Measurements from ENCODE around the gene PROM2. TPM values are rescaled to one million over a fixed set of nuclear protein-coding genes. Genes with fewer than 3 reads are reported as not detected.

Gene PROM2
- total and polyA plus RNA-seq, 2 donors (not counting 3 experiments of a cell fraction or from before 2014, with no cell fraction given), result 0.39 to 0.60 TPM

GRCh38 chr2:95281786-95282185 lies 7.5 kb downstream of the PROM2 start:
- no peak overlapping the region for H2AFZ ChIP-seq (ENCODE audit: low read depth, low read length)
- H3K4me2 ChIP-seq (ENCODE audit: insufficient read depth, low read length), result no peak overlapping the region
- H3K9me1 ChIP-seq (replicated peaks; ENCODE audit: control insufficient read depth, extremely low read depth, insufficient read depth, low read length), result no peaks in the 10 kb centered on the region
- no peaks in the 10 kb centered on the region for H3K4me1 ChIP-seq (ENCODE audit: control insufficient read depth, extremely low read depth, insufficient read depth, low read length)
- TF ChIP-seq POLR2A (IDR thresholded peaks at IDR 0.05; ENCODE audit: low read depth, low read length) (no peak), FOS (IDR thresholded peaks at IDR 0.05; ENCODE audit: borderline replicate concordance, insufficient read depth, low read length) (no peak), EZH2 (IDR thresholded peaks at IDR 0.05; ENCODE audit: borderline replicate concordance, low read depth, low read length, severe bottlenecking) (no peak), MAX (IDR thresholded peaks at IDR 0.05; ENCODE audit: insufficient read depth, insufficient read length) (no peak), GATA2 (IDR thresholded peaks at IDR 0.05; ENCODE audit: insufficient read depth, insufficient read length, low read depth, low read length) (no peak), POLR2AphosphoS5 (IDR thresholded peaks at IDR 0.05; ENCODE audit: insufficient read depth, low read depth, low read length) (no peak), JUN (IDR thresholded peaks at IDR 0.05; ENCODE audit: borderline replicate concordance, insufficient read depth, insufficient read length, low read depth) (no peak), MYC (IDR thresholded peaks at IDR 0.05; ENCODE audit: low read depth, low read length) (no peak), CTCF (IDR thresholded peaks at IDR 0.05; ENCODE audit: extremely low read depth in 1 of 2, insufficient read depth in 1 of 2, low read depth in 1 of 2, low read length in 2 of 2) (no peak)
- dilution Hi-C loops (cut with MboI; ENCODE audit: extremely low pct_ligation_motif_present, low sequenced_read_pairs) (no loop called here), intact Hi-C loops (cut with micrococcal nuclease) (no loop called here)
- H4K20me1 ChIP-seq (replicated peaks; ENCODE audit: control insufficient read depth, extremely low read depth, insufficient read depth, low read length), result no peaks in the 10 kb centered on the region
- no peak for DNase-seq (ENCODE audit: low read depth, low spot score)
- H3K79me2 ChIP-seq (ENCODE audit: control insufficient read depth, insufficient read depth, low read length), result no peaks in the 10 kb centered on the region
- no TSS peak for BruUV-seq (replicated peaks)
- POLR2A ChIA-PET, result no interaction called here
- no peak overlapping the region for H3K4me3 ChIP-seq (replicated peaks in 1 of 3; ENCODE audit: insufficient read depth in 1 of 3, low read depth in 1 of 3, low read length in 3 of 3)
- no peaks in the 10 kb centered on the region for H3K27me3 ChIP-seq (ENCODE audit: control insufficient read depth in 2 of 2, insufficient read depth in 2 of 2, low read length in 2 of 2)
- H3K27ac ChIP-seq (ENCODE audit: insufficient read depth, low read depth, low read length), result no peak overlapping the region
- CTCF ChIA-PET, result no interaction called here
- no peak overlapping the region for H3K9ac ChIP-seq (replicated peaks; ENCODE audit: extremely low read depth, insufficient read depth, low read length)
- H3K36me3 ChIP-seq (ENCODE audit: control insufficient read depth in 2 of 2, extremely low read depth in 1 of 2, insufficient read depth in 2 of 2, low read length in 2 of 2), result no peaks in the 10 kb centered on the region
- H3K9me3 ChIP-seq (replicated peaks; ENCODE audit: control insufficient read depth, insufficient read depth, low read length), result no peaks in the 10 kb centered on the region
- no peak for FAIRE-seq
